RWPE1 (cell line): Measurements from ENCODE around the gene CRIP1.

ENCODE experiments used
- CTCF ChIA-PET: fragments of 350-600 bp; sonication (Branson Sonifier 250); formaldehyde crosslinking; extraction: SDS; loops from one replicate; lab custom pipeline; 2021; lab: Yijun Ruan, JAX
- POLR2A ChIA-PET: fragments of 400-600 bp; formaldehyde crosslinking; extraction: SDS; loops from one replicate; lab custom pipeline; 2020; ENCODE audit warnings: antibody characterized with exemption; ENCODE audit not compliant: low non-redundant PET; lab: Yijun Ruan, JAX
- DNase-seq: peaks from one replicate; pipeline ENCODE4 v3.0.0; 2012; ENCODE audit warnings: low spot score
- H3K27ac ChIP-seq: fragments of 450-650 bp; 2 replicates; pipeline ENCODE4 v1.5.1; 2017
- TF ChIP-seq, protein P1 (sequence below): fragments of 450-650 bp; conservative IDR thresholded peaks from 2 replicates; pipeline ENCODE4 v1.5.1; 2017; ENCODE audit warnings: low read depth, mild to moderate bottlenecking

The CRIP1 gene

DNA sequence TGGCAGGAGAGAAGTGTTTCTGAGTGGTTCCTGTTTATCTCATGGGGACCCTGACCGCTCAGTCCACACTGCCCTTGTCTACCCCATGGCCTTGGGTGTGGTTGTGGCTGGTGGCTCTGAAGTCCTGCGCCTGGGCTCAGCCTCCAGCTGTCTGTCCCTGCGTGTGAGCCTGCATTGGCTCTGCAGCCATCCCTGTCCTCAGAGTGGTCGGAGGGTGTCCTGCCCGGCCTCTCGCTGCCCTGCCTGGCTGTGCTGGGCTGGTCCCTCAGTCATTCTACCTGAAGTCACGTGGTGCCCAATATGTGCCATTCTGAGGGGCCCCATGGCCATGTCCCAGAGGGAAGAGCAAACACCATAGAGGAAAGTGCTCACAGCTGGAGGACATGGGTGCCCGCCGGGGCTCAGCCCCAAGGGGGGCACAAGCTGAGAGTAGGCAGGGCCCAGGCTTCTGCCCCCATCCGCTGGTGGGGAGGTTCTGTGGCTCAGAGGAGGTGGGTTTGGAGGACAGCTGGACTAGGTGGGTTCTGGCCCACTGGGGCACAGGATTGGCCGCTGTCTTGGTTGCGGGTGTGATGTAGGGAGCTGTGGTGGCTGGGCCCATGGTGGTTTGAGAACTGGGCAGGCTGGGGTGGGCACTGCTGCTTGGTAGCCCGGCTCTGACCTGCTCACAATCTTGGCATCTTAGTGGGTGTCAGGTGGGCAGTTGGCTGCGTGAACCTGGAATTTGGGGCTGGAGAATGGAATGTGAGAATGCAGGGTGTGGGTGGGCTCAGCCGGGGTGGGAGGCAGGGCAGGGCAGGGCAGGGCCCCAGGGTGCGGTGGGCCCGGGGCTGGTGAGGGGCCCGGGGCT lies 16.0 kb downstream of the CRIP1 start:
- POLR2A ChIA-PET, result no interaction called here
- TF ChIP-seq, protein P1, sequence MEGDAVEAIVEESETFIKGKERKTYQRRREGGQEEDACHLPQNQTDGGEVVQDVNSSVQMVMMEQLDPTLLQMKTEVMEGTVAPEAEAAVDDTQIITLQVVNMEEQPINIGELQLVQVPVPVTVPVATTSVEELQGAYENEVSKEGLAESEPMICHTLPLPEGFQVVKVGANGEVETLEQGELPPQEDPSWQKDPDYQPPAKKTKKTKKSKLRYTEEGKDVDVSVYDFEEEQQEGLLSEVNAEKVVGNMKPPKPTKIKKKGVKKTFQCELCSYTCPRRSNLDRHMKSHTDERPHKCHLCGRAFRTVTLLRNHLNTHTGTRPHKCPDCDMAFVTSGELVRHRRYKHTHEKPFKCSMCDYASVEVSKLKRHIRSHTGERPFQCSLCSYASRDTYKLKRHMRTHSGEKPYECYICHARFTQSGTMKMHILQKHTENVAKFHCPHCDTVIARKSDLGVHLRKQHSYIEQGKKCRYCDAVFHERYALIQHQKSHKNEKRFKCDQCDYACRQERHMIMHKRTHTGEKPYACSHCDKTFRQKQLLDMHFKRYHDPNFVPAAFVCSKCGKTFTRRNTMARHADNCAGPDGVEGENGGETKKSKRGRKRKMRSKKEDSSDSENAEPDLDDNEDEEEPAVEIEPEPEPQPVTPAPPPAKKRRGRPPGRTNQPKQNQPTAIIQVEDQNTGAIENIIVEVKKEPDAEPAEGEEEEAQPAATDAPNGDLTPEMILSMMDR, result no peak
- H3K27ac ChIP-seq, result no peak overlapping the region
- CTCF ChIA-PET, result interaction anchor here (0.8 to 1.2 kb wide), 2 partner anchors 22 to 25 kb away, joined by 3 read pairs; no protein-coding TSS in a partner anchor
- DNase-seq, result no peak

DNA sequence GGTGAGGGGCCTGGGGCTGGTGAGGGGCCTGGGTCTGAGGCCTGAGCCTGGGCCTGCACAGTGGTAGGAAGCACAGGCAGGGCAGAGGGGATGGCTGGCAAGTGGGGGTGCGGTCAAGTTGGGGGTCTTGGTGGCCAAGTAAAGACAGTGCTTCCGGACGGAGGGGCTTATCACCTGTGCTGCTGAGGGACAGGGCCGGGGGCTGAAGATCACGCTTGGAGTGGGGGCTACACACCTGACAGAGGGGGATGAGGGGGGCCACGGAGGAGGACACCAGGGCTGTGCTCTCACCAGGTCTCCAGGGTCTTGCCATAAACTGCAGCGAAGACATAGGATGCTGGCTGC lies 16.6 kb downstream of the CRIP1 start:
- no peak for DNase-seq
- TF ChIP-seq, protein P1, result no peak
- CTCF ChIA-PET, result interaction anchor here (1.2 kb wide), 1 partner anchor 23 kb away, joined by 3 read pairs; no protein-coding TSS in a partner anchor
- POLR2A ChIA-PET, result no interaction called here
- no peak overlapping the region for H3K27ac ChIP-seq

DNA sequence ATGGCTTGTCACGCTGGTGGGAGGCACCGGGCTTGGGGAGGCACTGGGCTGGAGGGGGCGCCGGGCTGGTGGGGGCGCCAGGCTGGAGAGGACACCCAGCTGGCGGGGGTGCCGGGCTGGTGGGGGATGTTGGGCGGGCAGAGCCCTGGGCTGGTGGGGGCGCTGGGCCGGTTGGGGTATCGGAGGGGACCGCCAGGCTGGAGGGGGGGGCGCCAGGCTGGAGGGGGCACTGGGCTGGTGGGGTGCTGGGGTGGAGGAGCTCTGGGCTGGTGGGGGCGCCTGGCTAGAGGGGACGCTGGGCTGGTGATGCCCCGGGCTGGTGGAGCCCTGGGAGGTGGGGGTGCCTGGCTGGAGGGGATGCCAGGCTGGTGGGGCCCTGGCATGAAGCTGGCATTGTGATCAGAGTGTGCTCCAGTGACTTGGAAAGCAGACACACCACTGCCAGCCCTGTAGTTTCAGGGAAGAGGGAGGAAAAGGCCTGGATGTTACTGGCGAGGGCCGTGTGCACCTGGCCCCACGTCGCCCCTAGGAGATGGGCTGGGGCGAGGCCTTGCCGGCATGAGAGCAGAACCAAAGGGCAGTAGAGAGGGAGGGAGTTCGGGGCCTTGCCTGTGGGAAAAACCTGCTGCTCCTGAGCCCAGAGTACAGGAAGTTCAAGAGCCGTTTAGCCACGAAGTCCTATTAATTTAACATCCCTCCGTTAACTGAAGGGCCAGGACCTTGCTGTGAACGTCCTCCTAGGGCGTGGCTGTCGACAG lies 17.4 kb downstream of the CRIP1 start:
- DNase-seq, result no peak
- no peak overlapping the region for H3K27ac ChIP-seq
- POLR2A ChIA-PET, result no interaction called here
- TF ChIP-seq, protein P1, result no peak
- CTCF ChIA-PET, result interaction anchor here (0.6 kb wide), 1 partner anchor 917 kb away, joined by 3 read pairs; no protein-coding TSS in a partner anchor

DNA sequence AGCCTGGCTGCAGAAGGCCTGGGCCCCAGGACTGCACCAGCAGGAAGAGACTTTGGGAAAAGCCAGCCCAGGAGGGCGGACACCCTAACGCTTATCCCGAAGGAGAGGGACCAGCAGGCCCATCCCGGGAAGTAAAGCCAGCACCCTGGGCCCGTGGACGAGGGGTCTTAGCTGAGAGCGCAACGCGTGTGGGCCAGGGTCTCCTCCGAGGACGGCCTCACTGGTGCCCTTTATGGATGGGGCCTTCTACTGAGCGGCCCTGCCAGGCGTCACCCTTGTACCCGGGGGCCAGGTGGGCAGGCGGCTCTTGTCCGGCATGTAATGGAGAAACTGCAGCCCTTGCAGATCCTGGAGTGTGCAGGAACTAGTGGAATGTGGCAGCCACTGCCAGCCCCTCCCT lies 18.4 kb downstream of the CRIP1 start:
- H3K27ac ChIP-seq, result no peak overlapping the region
- ChIA-PET CTCF (no interaction called here), POLR2A (no interaction called here)
- TF ChIP-seq, protein P1, result no peak
- no peak for DNase-seq

DNA sequence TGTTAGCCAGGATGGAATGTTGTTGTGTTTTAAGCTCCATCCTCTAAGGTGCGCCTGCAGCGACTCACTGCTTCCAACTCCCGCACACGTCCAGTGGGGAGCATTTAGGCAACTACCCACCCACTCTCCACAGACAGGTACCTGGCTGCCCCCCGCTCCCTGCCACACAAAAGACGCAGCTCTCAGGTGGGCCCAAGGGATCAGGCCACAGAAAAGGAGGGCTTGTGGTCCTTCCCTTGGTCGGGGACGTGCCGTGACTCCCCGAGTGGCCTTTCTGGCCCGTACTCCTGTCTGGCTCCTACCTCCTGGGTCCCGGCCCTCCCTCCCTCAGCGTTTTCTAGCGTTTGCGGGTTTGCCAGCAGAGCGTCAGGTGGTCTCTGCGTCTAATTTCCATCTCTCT lies 20.6 kb downstream of the CRIP1 start:
- H3K27ac ChIP-seq, result no peak overlapping the region
- no peak for DNase-seq
- TF ChIP-seq, protein P1, result no peak
- CTCF ChIA-PET, result no interaction called here
- POLR2A ChIA-PET, result no interaction called here

DNA sequence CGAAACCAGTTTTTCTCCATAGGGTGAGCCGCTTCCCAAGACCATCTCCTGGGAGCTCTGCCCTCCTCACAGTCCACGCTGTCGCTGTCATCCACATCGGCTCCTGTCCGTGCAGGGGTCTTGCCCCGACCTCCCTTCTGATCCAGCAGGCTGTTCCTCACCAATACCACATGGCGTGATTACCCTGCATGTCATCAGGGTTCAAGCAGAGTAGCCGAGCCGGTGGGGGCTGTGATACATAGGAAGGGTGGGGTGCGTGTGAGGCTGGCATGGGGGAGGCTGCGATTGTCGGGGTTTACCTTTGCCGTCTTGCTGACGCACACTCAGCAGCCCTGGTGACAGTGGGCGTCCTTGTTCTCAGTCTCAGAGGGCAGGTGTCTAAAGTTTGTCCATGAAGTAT lies 21.4 kb downstream of the CRIP1 start:
- H3K27ac ChIP-seq, result no peak overlapping the region
- POLR2A ChIA-PET, result no interaction called here
- CTCF ChIA-PET, result no interaction called here
- TF ChIP-seq, protein P1, result no peak
- DNase-seq, result no peak
